IMR-90 (cell line): ENCODE measurements around the gene IFT43. TPM values are rescaled to one million over a fixed set of nuclear protein-coding genes. Genes with fewer than 3 reads are reported as not detected.

Source experiments
- ATAC-seq: fragments of 200-7000 bp; cut with Tn5 transposase; 2 replicates; pipeline ENCODE4 v1.9.1; 2020; ENCODE audit warnings: low read depth, mild to moderate bottlenecking, moderate library complexity
- BruUV-seq: library from RNA; stranded (reverse); fragments of 400-500 nt; replicated peaks from 2 replicates; lab custom pipeline; 2021; lab: Mats Ljungman, UMichigan
- CTCF ChIA-PET: fragments of 300-600 bp; formaldehyde crosslinking; extraction: SDS; loops from one replicate; lab custom pipeline; 2021; ENCODE audit warnings: antibody characterized with exemption; lab: Yijun Ruan, JAX
- POLR2A ChIA-PET: fragments of 300-600 bp; sonication (Branson Sonifier 250); formaldehyde crosslinking; loops from one replicate; lab custom pipeline; 2022; ENCODE audit warnings: antibody characterized with exemption; ENCODE audit not compliant: unreplicated experiment; lab: Charles Lee
- DNase-seq: peaks from one replicate; pipeline ENCODE4 v3.0.0; 2013
- H2AFZ ChIP-seq: replicated peaks from 2 replicates; pipeline ENCODE3; 2013; ENCODE audit warnings: low read length, mild to moderate bottlenecking; ENCODE audit not compliant: poor library complexity
- H2AK5ac ChIP-seq: 2 replicates; pipeline ENCODE4 v1.6.1; 2013; ENCODE audit warnings: low read depth, low read length, inconsistent platforms
- H2AK9ac ChIP-seq: replicated peaks from 2 replicates; pipeline ENCODE3; 2013; ENCODE audit warnings: mild to moderate bottlenecking, low read depth, low read length, moderate library complexity; ENCODE audit not compliant: poor library complexity
- H2BK120ac ChIP-seq: 2 replicates; pipeline ENCODE4 v1.6.1; 2013; ENCODE audit warnings: low read depth, low read length, inconsistent platforms
- H2BK15ac ChIP-seq: 3 replicates; pipeline ENCODE4 v1.6.1; 2013; ENCODE audit warnings: low read depth, low read length, inconsistent platforms
- H2BK20ac ChIP-seq: 2 replicates; pipeline ENCODE4 v1.6.1; 2013; ENCODE audit warnings: low read depth, mild to moderate bottlenecking, inconsistent platforms, low read length, moderate library complexity
- H2BK5ac ChIP-seq: 2 replicates; pipeline ENCODE4 v1.6.1; 2013; ENCODE audit warnings: mild to moderate bottlenecking, low read depth, low read length, inconsistent platforms; ENCODE audit not compliant: poor library complexity, severe bottlenecking
- H3K14ac ChIP-seq: replicated peaks from 2 replicates; pipeline ENCODE4 v1.6.1; 2013; ENCODE audit warnings: low read depth, low read length, inconsistent platforms
- H3K18ac ChIP-seq: 2 replicates; pipeline ENCODE4 v1.6.1; 2013; ENCODE audit warnings: low read depth, low read length, control low read depth
- H3K23ac ChIP-seq: 2 replicates; pipeline ENCODE4 v1.6.1; 2013; ENCODE audit warnings: low read depth, low read length, inconsistent platforms
- H3K27ac ChIP-seq: 2 replicates; pipeline ENCODE4 v1.5.1; 2013; ENCODE audit warnings: mild to moderate bottlenecking, control low read depth, low read length; ENCODE audit not compliant: insufficient read depth
- H3K27me3 ChIP-seq: 2 replicates; pipeline ENCODE4 v1.6.1; 2013; ENCODE audit warnings: low read length; ENCODE audit not compliant: control insufficient read depth, insufficient read depth
- H3K36me3 ChIP-seq: 2 replicates; pipeline ENCODE4 v1.6.1; 2013; ENCODE audit warnings: low read length, mixed read lengths; ENCODE audit not compliant: control insufficient read depth, insufficient read depth
- H3K4ac ChIP-seq: 2 replicates; pipeline ENCODE4 v1.6.1; 2013; ENCODE audit warnings: low read depth, low read length, inconsistent platforms
- H3K4me1 ChIP-seq: 2 replicates; pipeline ENCODE4 v1.6.1; 2013; ENCODE audit warnings: low read length, mixed read lengths; ENCODE audit not compliant: control insufficient read depth, insufficient read depth
- H3K4me2 ChIP-seq: 2 replicates; pipeline ENCODE4 v1.6.1; 2013; ENCODE audit warnings: low read depth, mild to moderate bottlenecking, control low read depth, low read length, moderate library complexity
- H3K4me3 ChIP-seq: 2 replicates; pipeline ENCODE4 v1.5.1; 2013; ENCODE audit warnings: low read depth, mild to moderate bottlenecking, control low read depth, low read length, moderate library complexity; ENCODE audit not compliant: insufficient read depth
- H3K56ac ChIP-seq: 2 replicates; pipeline ENCODE4 v1.6.1; 2013; ENCODE audit warnings: low read length, inconsistent platforms; ENCODE audit not compliant: insufficient read depth; ENCODE audit errors: extremely low read depth
- H3K79me1 ChIP-seq, 2 experiments: 2 replicates each; pipeline ENCODE4 v1.6.1; 2013; ENCODE audit warnings: low read length in 2 of 2, inconsistent platforms in 1 of 2, low read depth in 1 of 2
- H3K9ac ChIP-seq: 2 replicates; pipeline ENCODE4 v1.6.1; 2013; ENCODE audit warnings: low read depth, low read length, control low read depth
- H3K9me1 ChIP-seq: 2 replicates; pipeline ENCODE4 v1.6.1; 2013; ENCODE audit warnings: low read length, inconsistent platforms; ENCODE audit not compliant: insufficient read depth
- H3K9me3 ChIP-seq: 2 replicates; pipeline ENCODE4 v1.6.1; 2013; ENCODE audit warnings: low read length; ENCODE audit not compliant: control insufficient read depth, insufficient read depth
- H4K20me1 ChIP-seq: 2 replicates; pipeline ENCODE4 v1.6.1; 2013; ENCODE audit warnings: low read length, inconsistent platforms; ENCODE audit not compliant: insufficient read depth
- H4K5ac ChIP-seq: 2 replicates; pipeline ENCODE4 v1.6.1; 2013; ENCODE audit warnings: mild to moderate bottlenecking, low read depth, low read length, control low read depth
- H4K8ac ChIP-seq, 2 experiments: 2 replicates each; pipeline ENCODE4 v1.6.1; 2013; ENCODE audit warnings: low read depth in 2 of 2, low read length in 2 of 2, control low read depth in 1 of 2, inconsistent platforms in 1 of 2
- H4K91ac ChIP-seq: 2 replicates; pipeline ENCODE4 v1.6.1; 2013; ENCODE audit warnings: low read depth, low read length, inconsistent platforms; ENCODE audit not compliant: insufficient read depth
- CHD1 ChIP-seq: IDR thresholded peaks from 2 replicates; pipeline ENCODE4 v1.6.1; 2012; ENCODE audit warnings: low read depth, low read length, improper control_type of control experiment
- FOS ChIP-seq: fragments of 150-350 bp; IDR thresholded peaks from 2 replicates; pipeline ENCODE4 v1.6.1; 2016; ENCODE audit warnings: low read depth, low read length
- MAFK ChIP-seq: IDR thresholded peaks from 2 replicates; pipeline ENCODE4 v1.6.1; 2012; ENCODE audit warnings: low read depth, low read length, improper control_type of control experiment
- MXI1 ChIP-seq: IDR thresholded peaks from 2 replicates; pipeline ENCODE4 v1.6.1; 2012; ENCODE audit warnings: low read depth, mild to moderate bottlenecking, low read length, moderate library complexity, borderline replicate concordance
- NFE2L2 ChIP-seq: fragments of 150-350 bp; IDR thresholded peaks from 2 replicates; pipeline ENCODE4 v1.6.1; 2016; ENCODE audit warnings: low read depth, mild to moderate bottlenecking, low read length
- POLR2A ChIP-seq: IDR thresholded peaks from 2 replicates; pipeline ENCODE4 v1.6.1; 2012; ENCODE audit warnings: mild to moderate bottlenecking, low read depth, low read length
- RCOR1 ChIP-seq: IDR thresholded peaks from 2 replicates; pipeline ENCODE4 v1.6.1; 2012; ENCODE audit warnings: mild to moderate bottlenecking, low read length, improper control_type of control experiment; ENCODE audit not compliant: insufficient replicate concordance
- RFX5 ChIP-seq: IDR thresholded peaks from 2 replicates; pipeline ENCODE4 v1.8.0; 2012; ENCODE audit warnings: low read depth, mild to moderate bottlenecking, low read length, moderate library complexity
- USF2 ChIP-seq: fragments of 150-350 bp; IDR thresholded peaks from 2 replicates; pipeline ENCODE4 v1.6.1; 2017; ENCODE audit warnings: mild to moderate bottlenecking, antibody characterized with exemption, low read length, low read depth
- WGBS, 2 experiments: methylation state at CpG; one replicate each; pipeline versions ENCODE4 v1.1.5 to v1.1.7; 2013; ENCODE audit warnings: missing lambda C conversion rate in 2 of 2; ENCODE audit not compliant: insufficient read length in 1 of 2; ENCODE audit errors: extremely low coverage in 2 of 2; 5-methylcytosine and 5-hydroxymethylcytosine counted together
- dilution Hi-C: fragments of 300-500 bp; cut with HindIII; formaldehyde crosslinking; loops from one replicate; pipeline ENCODE4 v1.14.3; 2018; ENCODE audit warnings: low sequenced_read_pairs; ENCODE audit not compliant: unreplicated experiment
- in situ Hi-C: fragments of 300-500 bp; cut with MboI; formaldehyde crosslinking; loops from 3 replicates; pipeline ENCODE4 v1.14.3; 2019; ENCODE audit warnings: low sequenced_read_pairs, inconsistent platforms, mixed read lengths
- intact Hi-C: fragments of 100-400 bp; cut with micrococcal nuclease; formaldehyde crosslinking; loops from 2 replicates; pipeline ENCODE4 v1.10.0; 2022
- polyA plus RNA-seq, 3 experiments: library from polyadenylated mRNA; depleted of rRNA; stranded (reverse); fragments of >200 nt; gene quantifications; 2 replicates each; pipeline ENCODE4 v1.2.3, GENCODE V29; 2012; ENCODE audit warnings: low replicate concordance in 1 of 3
- total RNA-seq: library from RNA; depleted of rRNA; stranded (reverse); fragments of >200 nt; gene quantifications from 2 replicates; pipeline ENCODE4 v1.2.3, GENCODE V29; 2012

The IFT43 gene
- total and polyA plus RNA-seq, 2 of the 4 experiments (the other 2 are of a cell fraction) = 41.4 to 43.2 TPM

GRCh38 chr14:76089575-76089974, 104.0 kb downstream of the IFT43 start (continued):
- TF ChIP-seq MAFK (no peak), NFE2L2 (no peak), POLR2A (no peak), FOS (no peak), RCOR1 (no peak)

- DNase-seq = no peak
Observed at GRCh38 chr14:76090616-76091391, 105.2 kb downstream of the IFT43 start.

More at GRCh38 chr14:76090616-76091391, 105.2 kb downstream of the IFT43 start:
- Histone ChIP-seq H3K4me1 (peaks cover 2% of the 10 kb centered on the region; the same call in 1 of the 2 replicates), H3K18ac (no peak overlapping the region), H3K4me3 (no peak overlapping the region), H2BK15ac (no peak overlapping the region), H3K36me3 (no peaks in the 10 kb centered on the region), H3K4me2 (no peak overlapping the region), H3K9me3 (no peaks in the 10 kb centered on the region), H3K56ac (no peak overlapping the region), H4K91ac (no peak overlapping the region), H2BK5ac (no peak overlapping the region), H2BK120ac (no peak overlapping the region), H2AK9ac (no peak overlapping the region), H4K20me1 (no peaks in the 10 kb centered on the region), H3K9ac (no peak overlapping the region), H3K9me1 (no peaks in the 10 kb centered on the region), H2AFZ (no peak overlapping the region), H3K23ac (no peak overlapping the region), H4K5ac (no peak overlapping the region), H3K27me3 (peaks cover 31% of the 10 kb centered on the region), H3K14ac (no peak overlapping the region), H3K79me1 (no peaks in the 10 kb centered on the region), H3K4ac (no peak overlapping the region), H2AK5ac (no peak overlapping the region), H4K8ac (no peak overlapping the region), H2BK20ac (no peak overlapping the region), H3K27ac (no peak overlapping the region)
- ChIA-PET CTCF (no interaction called here), POLR2A (no interaction called here)
- TF ChIP-seq POLR2A (no peak), RFX5 (no peak), MAFK (no peak), RCOR1 (no peak), USF2 (no peak), MXI1 (no peak), CHD1 (no peak)
- no TSS peak for BruUV-seq
- intact Hi-C loops = no loop called here
- peak; percentile 28; the same call in 1 of the 2 replicates for ATAC-seq
- in situ Hi-C loops = no loop called here
- dilution Hi-C loops = no loop called here
- WGBS, 2 experiments = 70% methylated on average over 9 of the region's 16 CpGs; no CpG with 5 or more reads in 1 of the 2 experiments
